ENCODE measurements around the gene UBE2H. TPM values are rescaled to one million over a fixed set of nuclear protein-coding genes. Genes with fewer than 3 reads are reported as not detected.

UBE2H gene
- total and polyA plus RNA-seq, 2 of the 4 experiments (the other 2 are of a cell fraction), result 34.6 to 49.4 TPM

- 5% methylated on average over 13 of the region's 44 CpGs; no CpG with 5 or more reads in 1 of the 2 experiments for WGBS, 2 experiments (ENCODE audit: extremely low coverage in 2 of 2, insufficient read length in 1 of 2)
- no peak overlapping the region for H3K4me2 ChIP-seq (ENCODE audit: low read depth, low read length)
Measured at GRCh38 chr7:129785685-129786514, 166.9 kb downstream of the UBE2H start.

More at GRCh38 chr7:129785685-129786514, 166.9 kb downstream of the UBE2H start:
- Histone ChIP-seq H3K23ac (ENCODE audit: low read depth, low read length) (0 out of 2 replicates have a peak overlapping the region, but pooled peaks have one; percentile 62), H2AFZ (replicated peaks; ENCODE audit: low read length, poor library complexity) (peak overlapping the region; percentile 58), H3K27me3 (ENCODE audit: control insufficient read depth, insufficient read depth, low read length) (peaks cover 79% of the 10 kb centered on the region), H2BK5ac (ENCODE audit: low read depth, low read length, poor library complexity, severe bottlenecking) (no peak overlapping the region), H3K9me1 (ENCODE audit: insufficient read depth, low read length) (no peaks in the 10 kb centered on the region), H2BK20ac (ENCODE audit: low read depth, low read length) (no peak overlapping the region), H2BK120ac (ENCODE audit: low read depth, low read length) (no peak overlapping the region), H3K79me1 (ENCODE audit: low read depth in 1 of 2, low read length in 2 of 2) (no peaks in the 10 kb centered on the region), H2BK15ac (ENCODE audit: low read depth, low read length) (no peak overlapping the region), H2AK9ac (replicated peaks; ENCODE audit: low read depth, low read length, poor library complexity) (peak overlapping the region; percentile 76), H2AK5ac (ENCODE audit: low read depth, low read length) (no peak overlapping the region), H4K5ac (ENCODE audit: low read depth, low read length) (no peak overlapping the region), H3K36me3 (ENCODE audit: control insufficient read depth, insufficient read depth, low read length) (no peaks in the 10 kb centered on the region), H4K91ac (ENCODE audit: insufficient read depth, low read depth, low read length) (no peak overlapping the region), H4K8ac (ENCODE audit: low read depth in 2 of 2, low read length in 2 of 2) (no peak overlapping the region), H3K9me3 (ENCODE audit: control insufficient read depth, insufficient read depth, low read length) (peaks cover 8% of the 10 kb centered on the region), H3K4me3 (ENCODE audit: insufficient read depth, low read depth, low read length) (no peak overlapping the region), H4K20me1 (ENCODE audit: insufficient read depth, low read length) (peaks cover 30% of the 10 kb centered on the region), H3K27ac (ENCODE audit: insufficient read depth, low read length) (no peak overlapping the region), H3K9ac (ENCODE audit: low read depth, low read length) (no peak overlapping the region), H3K18ac (ENCODE audit: low read depth, low read length) (no peak overlapping the region), H3K56ac (ENCODE audit: extremely low read depth, insufficient read depth, low read length) (no peak overlapping the region), H3K14ac (replicated peaks; ENCODE audit: low read depth, low read length) (no peak overlapping the region), H3K4me1 (ENCODE audit: control insufficient read depth, insufficient read depth, low read length) (peaks cover 3% of the 10 kb centered on the region), H3K4ac (ENCODE audit: low read depth, low read length) (no peak overlapping the region)
- dilution Hi-C loops (cut with HindIII; ENCODE audit: low sequenced_read_pairs, unreplicated experiment) (no loop called here), in situ Hi-C loops (cut with MboI; ENCODE audit: low sequenced_read_pairs) (no loop called here), intact Hi-C loops (cut with micrococcal nuclease) (no loop called here)
- ATAC-seq (ENCODE audit: low read depth) (no peak; the same call in 1 of the 2 replicates), DNase-seq (no peak)
- BruUV-seq (replicated peaks), result no TSS peak
- no peak for TF ChIP-seq MAFK (IDR thresholded peaks at IDR 0.05; ENCODE audit: low read depth, low read length)
- no peak for TF ChIP-seq FOS (IDR thresholded peaks at IDR 0.05; ENCODE audit: low read depth, low read length)
- no peak for TF ChIP-seq CHD1 (IDR thresholded peaks at IDR 0.05; ENCODE audit: low read depth, low read length)
- TF ChIP-seq MXI1 (IDR thresholded peaks at IDR 0.05; ENCODE audit: borderline replicate concordance, low read depth, low read length), result no peak
- no peak for TF ChIP-seq MAZ (IDR thresholded peaks at IDR 0.05; ENCODE audit: borderline replicate concordance, low read depth, low read length)
- TF ChIP-seq RFX5 (IDR thresholded peaks at IDR 0.05; ENCODE audit: low read depth, low read length), result no peak
- TF ChIP-seq CTCF (conservative IDR thresholded peaks at IDR 0.05; ENCODE audit: low read depth, low read length), result no peak
- TF ChIP-seq, protein P1, sequence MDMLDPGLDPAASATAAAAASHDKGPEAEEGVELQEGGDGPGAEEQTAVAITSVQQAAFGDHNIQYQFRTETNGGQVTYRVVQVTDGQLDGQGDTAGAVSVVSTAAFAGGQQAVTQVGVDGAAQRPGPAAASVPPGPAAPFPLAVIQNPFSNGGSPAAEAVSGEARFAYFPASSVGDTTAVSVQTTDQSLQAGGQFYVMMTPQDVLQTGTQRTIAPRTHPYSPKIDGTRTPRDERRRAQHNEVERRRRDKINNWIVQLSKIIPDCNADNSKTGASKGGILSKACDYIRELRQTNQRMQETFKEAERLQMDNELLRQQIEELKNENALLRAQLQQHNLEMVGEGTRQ (IDR thresholded peaks at IDR 0.05; ENCODE audit: low read depth, low read length), result no peak
- TF ChIP-seq POLR2A (IDR thresholded peaks at IDR 0.05; ENCODE audit: low read depth, low read length), result no peak
- no peak for TF ChIP-seq CEBPB (IDR thresholded peaks at IDR 0.05; ENCODE audit: low read depth, low read length)
- TF ChIP-seq, protein P2, sequence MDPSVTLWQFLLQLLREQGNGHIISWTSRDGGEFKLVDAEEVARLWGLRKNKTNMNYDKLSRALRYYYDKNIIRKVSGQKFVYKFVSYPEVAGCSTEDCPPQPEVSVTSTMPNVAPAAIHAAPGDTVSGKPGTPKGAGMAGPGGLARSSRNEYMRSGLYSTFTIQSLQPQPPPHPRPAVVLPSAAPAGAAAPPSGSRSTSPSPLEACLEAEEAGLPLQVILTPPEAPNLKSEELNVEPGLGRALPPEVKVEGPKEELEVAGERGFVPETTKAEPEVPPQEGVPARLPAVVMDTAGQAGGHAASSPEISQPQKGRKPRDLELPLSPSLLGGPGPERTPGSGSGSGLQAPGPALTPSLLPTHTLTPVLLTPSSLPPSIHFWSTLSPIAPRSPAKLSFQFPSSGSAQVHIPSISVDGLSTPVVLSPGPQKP (IDR thresholded peaks at IDR 0.05; ENCODE audit: borderline replicate concordance, low read depth, low read length), result no peak
- ChIA-PET CTCF (no interaction called here), POLR2A (ENCODE audit: unreplicated experiment) (no interaction called here)

All from IMR-90 (cell line).